Stimulated activated CD4-positive, alpha-beta T cell treated with anti-CD3 and anti-CD28 coated beads, Interleukin-2, amount 100 ng/mL, for 24 hours (primary cell): ENCODE data around the gene PLGLB1.
"Not testable (repeated sequence)": the region's sequence is repeated elsewhere in the genome, so short reads cannot be mapped to it uniquely, and the experiment has no call there.

Experiments used
- DNase-seq, 2 donors: peaks; one replicate each; pipeline ENCODE4 v3.0.0-alpha.2; 2020

Gene PLGLB1

DNA sequence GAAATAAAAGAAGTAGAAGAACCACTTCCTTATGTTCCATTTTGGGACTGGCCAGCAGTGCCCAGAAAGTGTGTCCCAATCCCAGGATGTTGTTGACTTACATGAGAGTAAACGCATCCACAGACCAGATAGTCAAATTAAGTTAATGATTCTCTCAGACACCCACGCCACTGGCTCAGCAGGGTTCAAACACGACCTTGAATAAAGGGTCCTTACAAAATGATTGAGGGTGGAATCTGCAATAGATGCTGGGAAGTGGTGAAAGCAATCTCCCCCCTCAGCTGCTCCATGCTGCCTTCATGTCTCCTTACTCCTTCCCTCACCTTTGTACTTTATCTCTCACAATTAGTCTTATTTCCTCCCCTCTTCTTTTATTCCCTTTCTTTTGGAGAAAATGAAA lies at the start of gene PLGLB1:
Gene PLGLB1, minus strand, starts transcription at position 101 of the 400 bp plus-strand sequence. Its CDS starts 61 bp downstream, at position 40.
- DNase-seq, result not testable (repeated sequence)

DNA sequence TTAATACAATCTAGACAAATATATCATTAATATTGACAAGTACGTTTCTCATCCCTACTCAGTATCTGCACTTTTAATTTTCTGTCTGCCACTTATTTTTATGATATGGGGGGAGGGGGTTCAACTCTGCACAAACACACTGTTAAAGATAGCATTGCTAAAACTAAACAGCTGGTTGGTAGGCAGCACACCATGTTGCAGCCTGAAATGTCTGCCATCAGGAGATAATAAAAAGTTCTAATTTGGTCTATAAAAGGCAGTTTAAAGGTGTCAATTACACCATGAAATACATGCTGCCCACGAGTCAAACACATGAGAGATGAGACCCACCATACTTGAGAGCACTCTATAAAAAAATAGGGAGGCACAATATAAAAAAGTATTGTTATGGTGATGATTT lies 42.7 kb upstream of the PLGLB1 start:
- not testable (repeated sequence) for DNase-seq

DNA sequence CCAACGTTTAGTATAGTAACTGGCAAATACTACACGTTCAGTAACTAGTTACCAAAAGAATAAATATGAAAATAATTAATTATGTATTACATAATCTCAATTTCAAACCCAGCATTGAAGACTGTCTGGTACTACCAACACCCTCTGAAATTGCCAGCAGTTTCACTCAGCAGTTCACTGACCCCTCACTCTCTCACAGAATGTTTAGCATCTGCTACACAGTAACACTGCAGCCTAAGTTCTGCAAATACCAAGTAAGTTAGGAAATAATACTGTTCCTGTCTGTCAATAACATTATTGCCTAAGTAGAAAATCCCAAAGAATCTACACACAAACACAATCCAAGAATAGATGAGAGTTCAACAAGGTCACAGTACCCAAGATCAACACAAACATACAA lies 41.8 kb upstream of the PLGLB1 start:
- not testable (repeated sequence) for DNase-seq

DNA sequence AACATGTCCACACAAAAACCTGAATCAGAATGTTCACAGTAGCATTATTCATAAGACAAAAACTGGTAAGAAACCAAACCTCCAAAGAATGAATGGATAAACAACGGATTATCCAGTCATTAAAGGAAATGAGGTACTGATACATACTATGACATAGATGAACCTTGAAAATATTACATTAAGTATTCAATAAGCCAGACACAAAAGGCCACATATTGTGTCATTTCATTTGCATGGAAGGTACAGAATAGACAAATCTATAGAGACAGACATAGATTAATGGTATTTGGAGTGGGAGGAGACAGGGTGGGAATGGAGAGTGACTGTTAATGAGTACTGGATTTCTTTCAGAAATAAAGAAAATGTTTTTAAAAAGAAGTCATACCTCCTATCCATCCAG lies 39.9 kb upstream of the PLGLB1 start:
- not testable (repeated sequence) for DNase-seq

DNA sequence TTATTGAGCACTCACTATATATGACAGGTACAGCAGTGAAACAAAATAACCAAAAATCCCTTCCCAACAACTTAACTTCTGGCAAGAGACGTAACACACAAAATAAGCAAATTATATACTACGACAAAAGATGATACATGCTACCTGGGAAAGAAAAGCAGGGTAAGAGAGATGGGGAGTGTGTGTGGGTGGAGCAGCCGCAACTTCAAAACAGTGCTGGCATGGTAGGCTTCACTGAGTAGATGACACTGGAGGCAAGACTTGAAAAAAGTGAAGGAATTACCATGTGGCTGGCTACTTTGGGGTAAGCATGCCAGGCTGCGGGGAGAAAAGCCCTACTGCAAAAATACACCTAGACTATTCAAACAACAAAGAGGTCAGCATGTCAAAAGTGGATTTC lies 36.0 kb upstream of the PLGLB1 start:
- DNase-seq, result not testable (repeated sequence)

DNA sequence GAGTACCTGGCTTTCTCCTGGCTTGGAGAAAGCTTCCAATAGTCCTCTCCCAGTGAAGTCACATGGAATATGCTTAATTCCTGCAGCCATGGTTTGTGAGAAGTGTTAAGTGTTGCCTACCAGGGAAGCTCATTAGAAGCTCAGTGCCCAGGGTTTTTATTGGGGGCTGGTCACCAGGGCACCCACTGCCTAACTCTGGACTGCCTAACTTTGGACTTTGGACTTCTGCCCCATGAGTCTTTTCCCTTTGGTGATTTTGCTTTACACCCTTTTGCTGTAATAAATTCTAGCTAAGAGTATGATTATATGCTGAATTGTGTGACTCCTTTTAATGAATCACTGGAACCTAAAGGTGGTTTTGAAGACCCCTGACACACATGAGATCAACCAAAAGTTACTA lies 35.2 kb upstream of the PLGLB1 start:
- DNase-seq, result not testable (repeated sequence)

DNA sequence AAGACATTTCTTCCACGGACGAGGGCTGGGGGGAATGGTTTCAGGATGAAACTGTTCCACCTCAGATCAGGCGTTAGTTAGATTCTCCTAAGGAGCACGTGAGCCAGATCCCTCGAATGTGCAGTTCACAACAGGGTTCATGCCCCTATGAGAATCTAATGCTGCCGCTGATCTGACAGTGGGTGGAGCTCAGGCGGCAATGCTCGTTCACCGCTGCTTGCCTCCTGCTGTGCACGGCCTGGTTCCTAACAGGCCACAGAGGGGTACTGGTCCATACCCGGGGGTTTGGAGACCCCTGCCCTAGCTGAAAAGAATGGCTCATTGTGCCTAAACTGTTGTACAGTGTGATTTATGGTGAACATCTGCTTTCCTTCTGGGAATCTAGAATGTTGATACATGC lies 34.8 kb upstream of the PLGLB1 start:
- DNase-seq, result not testable (repeated sequence)

DNA sequence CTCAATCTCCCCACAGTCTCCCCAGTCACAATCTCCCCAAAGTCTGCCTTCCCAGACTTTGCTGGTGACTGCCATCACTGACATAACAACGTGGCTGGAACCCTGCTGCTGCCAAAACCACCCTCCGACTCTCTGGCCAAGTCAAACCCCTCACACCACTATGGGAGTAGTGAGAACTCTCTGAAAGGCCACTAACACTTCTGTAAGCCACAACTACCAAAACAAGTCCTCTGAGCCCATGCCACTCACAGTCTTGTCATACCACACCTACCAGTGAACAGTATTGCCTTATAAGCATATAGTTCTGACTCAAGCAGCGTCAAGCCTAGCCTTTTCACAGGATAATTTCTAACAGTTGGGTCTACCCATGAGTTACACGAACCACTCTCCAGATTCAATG lies 32.7 kb upstream of the PLGLB1 start:
- DNase-seq, result not testable (repeated sequence)

DNA sequence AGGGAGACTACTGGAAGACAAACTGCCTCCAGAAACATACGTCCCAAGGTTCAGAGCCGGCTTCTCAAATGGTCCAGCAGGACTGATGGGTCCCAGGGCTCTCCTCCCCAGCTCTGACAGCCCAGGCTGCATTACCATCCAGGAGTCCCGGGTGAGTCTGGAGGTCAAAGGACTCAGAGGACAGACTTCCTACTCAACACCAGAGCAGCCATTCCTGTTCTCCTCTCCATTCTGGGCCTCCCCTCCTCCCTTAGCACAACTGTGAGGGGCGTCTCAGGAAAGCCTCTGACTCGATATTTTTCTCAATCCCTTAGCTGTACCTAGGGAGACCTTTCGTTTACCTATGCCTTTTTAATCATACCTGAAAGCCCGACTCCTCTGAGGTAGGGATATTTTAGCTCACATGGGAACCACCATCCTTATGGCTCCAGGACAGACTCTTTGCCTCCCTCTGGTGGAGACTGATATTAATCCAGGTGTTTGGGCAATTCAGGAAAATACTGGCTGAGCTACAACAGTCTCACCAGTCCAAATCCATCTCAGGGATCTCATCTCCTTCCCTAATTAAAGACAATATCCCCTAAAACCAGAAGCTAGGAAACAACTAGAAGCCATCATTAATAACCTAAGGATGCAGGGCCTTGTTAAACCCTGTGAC lies 19.8 kb upstream of the PLGLB1 start:
- peak in 1 of 2 donors; percentile 30 for DNase-seq

DNA sequence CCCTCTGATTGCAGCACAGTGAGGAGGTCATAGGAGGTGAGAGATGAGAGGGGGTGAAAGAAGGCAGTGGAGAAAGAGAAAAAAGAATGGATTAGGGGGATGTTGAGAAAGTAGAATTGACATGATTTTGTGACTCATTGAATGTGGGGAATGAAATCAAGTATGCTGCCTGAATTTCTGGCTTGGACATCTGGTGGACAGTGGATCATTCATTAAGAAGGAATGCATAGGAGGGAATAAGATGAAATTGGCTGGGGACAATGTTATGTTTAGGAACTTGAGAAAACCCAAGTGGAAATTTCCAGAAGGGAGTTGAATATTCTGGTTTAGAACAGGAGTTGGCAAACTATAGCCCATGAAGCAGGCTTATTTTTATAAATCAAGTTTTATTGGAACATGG lies 7.0 kb upstream of the PLGLB1 start:
- DNase-seq, result not testable (repeated sequence)

DNA sequence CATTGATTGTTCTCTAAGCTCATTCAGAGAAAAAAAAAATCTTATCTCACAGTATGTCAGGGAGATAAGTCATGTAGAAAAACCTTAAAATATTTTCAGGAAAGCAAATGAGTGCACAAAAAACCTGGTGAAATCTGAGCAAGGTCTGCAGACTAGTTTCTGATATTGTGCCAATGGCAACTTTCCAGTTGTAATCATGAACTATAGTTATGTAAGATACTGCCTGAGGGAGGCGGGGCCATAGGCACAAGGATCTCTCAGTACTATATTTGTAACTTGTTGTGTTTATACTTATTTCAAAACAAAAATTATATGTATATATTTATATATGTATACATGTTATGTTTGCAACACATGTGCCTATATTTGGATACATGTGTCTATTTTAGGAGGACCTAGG lies 5.2 kb upstream of the PLGLB1 start:
- not testable (repeated sequence) for DNase-seq

DNA sequence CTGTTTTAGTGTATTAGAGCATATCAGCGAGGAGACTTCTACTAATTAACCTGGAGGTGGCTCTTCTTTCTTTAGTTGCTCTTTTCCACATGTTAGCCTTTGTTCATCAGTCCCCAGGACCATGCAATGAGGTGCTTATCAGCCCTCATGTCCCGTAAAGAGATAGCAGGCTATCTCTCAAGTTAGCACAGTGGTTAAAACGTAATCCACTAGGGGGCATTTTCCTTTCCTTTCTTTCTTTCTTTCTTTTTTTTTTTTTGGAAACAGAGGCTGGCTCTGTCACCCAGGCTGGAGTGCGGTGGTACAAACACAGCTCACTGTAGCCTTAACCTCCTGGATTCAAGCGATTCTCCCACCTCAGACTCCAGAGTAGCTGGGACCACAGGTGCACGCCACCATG lies 4.3 kb upstream of the PLGLB1 start:
- not testable (repeated sequence) for DNase-seq

DNA sequence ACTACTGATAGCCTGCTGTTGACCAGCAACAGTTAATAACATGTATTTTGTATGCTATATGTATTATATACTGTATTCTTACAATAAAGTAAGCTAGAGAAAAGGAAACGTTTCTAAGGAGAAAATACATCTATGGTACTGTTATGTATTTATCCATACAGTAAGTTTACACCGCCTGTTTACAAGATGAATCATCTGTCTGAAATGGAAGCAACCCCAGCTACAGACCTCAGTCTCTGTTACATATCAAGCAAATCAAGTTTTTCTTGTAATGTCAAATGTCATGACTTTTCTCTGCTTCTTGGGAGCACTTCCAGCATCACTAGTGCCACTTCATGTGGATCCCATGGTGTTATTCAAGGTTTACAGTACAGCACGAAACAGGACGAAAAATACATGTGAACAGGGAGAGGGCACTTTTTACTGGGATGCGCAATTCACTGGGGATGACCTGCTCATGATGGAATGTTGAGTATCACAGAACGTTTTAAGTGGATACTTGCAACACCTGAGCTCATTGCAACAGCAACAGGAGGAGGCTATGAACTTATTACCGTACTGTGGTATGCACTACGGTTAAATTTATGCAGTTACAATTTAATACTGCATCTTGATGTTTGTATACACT lies 2.5 kb upstream of the PLGLB1 start:
- DNase-seq, result not testable (repeated sequence)

DNA sequence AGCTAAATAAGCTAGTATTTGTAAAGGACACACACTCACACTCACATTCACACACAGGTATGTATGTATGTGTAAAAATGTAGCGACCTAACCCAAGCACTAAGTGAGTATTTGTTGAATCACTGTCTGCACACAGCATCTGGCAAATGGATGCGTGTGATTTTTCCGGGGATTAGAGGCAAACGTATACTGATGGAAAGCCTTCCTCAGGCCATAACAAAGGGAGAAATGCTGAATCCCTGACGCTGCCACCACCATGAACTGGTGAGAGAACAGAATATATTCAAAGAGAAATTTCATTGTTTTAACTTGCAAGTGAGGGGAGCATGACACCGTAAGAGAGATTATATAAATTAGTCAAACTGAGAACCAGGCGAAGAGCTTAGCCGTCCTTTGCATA lies 601 bp downstream of the PLGLB1 start:
- DNase-seq, result not testable (repeated sequence)

DNA sequence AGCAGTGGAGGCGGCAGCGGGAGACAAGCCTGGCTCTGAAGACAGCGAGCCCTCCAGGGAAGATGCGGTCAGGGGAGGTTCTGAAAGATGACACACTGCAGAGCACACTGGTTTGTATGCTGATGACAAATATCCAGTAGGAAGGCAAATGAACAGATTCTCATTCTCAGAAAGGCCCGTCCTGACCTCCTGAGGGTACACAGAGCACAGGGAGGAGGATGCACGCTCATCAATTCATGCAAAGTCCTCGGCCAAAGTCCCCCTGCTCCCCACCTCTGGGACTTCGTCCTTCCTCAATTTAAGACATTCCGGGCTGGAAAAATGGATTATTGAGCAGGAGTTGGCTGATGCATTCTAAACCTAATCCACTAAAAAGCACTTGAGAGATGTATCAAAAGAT lies 2.6 kb downstream of the PLGLB1 start:
- DNase-seq, result not testable (repeated sequence)

DNA sequence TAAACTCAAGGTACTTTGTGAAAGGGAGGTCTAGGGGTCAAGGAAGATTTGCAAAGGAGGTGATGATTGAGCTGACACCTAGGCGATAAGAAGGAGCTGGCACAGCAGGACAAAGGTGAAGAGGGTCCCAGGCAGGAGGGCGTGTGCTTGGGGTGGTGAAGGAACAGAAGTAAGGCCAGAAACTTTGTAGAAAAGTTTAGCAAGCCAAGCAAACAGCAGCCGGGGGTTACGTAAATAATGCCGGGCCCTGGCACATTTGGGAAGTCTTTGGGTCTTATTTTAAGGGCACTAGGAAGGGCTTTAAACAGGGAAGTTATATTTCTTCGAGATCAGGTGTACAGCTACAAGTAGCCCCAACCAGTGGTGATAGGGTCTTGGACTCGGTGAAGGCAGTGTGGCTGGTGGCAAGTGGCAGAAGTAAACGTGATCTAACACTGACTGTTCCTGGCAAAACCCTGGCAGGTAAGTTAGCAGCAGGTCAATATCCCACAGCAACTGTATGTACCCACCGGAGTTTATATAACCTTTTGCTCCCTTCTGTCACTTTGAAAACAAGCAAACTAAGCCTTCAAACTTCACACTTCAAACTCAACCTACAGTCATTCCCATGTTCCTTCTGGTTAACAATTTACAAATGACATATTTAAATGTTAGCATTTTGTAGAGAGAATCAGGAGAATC lies 7.0 kb downstream of the PLGLB1 start:
- not testable (repeated sequence) for DNase-seq

DNA sequence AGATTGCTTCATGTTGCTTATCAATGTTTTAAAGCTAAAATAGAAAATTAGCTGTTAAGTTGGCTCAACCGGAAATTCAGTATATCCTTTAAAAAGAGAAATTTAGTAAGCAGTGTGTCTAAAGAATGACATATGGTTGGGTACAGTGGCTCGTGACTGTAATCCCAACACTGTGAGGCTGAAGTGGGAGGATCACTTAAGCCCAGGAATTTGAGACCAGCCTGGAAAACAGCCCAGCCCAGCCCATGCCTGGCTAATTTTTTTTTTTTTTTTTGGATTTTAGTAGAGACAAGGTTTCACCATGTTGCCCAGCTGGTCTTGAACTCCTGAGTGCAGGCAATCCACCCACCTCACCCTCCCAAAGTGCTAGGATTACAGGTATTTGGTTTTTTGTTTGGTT lies 17.2 kb downstream of the PLGLB1 start:
- DNase-seq, result not testable (repeated sequence)
